Keratinocyte (primary cell): ENCODE data around the gene GSAP. TPM values are rescaled to one million over a fixed set of nuclear protein-coding genes. Genes with fewer than 3 reads are reported as not detected.

Experiments
- DNase-seq: peaks from one replicate; pipeline ENCODE4 v3.0.0-alpha.2; 2011; ENCODE audit warnings: low read depth, missing footprints, low spot score
- FAIRE-seq: peaks from 2 replicates; lab custom pipeline; 2011; peaks lifted over from hg19 to GRCh38; lab: Jason Lieb, UNC
- H2AFZ ChIP-seq: 2 replicates; pipeline ENCODE4 v1.6.0; 2012; ENCODE audit warnings: low read length, control low read depth, inconsistent platforms; ENCODE audit not compliant: control insufficient read depth
- H3K27ac ChIP-seq: 2 replicates; pipeline ENCODE4 v1.5.1; 2011; ENCODE audit warnings: low read length; ENCODE audit not compliant: control insufficient read depth, insufficient read depth
- H3K27me3 ChIP-seq: 3 replicates; pipeline ENCODE4 v1.6.0; 2011; ENCODE audit warnings: low read length; ENCODE audit not compliant: control insufficient read depth, insufficient read depth; ENCODE audit errors: extremely low read depth
- H3K36me3 ChIP-seq, 2 experiments: 2 replicates in 1 of 2; 3 replicates in 1 of 2; pipeline ENCODE4 v1.5.1; 2011; ENCODE audit warnings: low read length in 2 of 2, mild to moderate bottlenecking in 1 of 2; ENCODE audit not compliant: control insufficient read depth in 2 of 2, insufficient read depth in 2 of 2; ENCODE audit errors: extremely low read depth in 1 of 2
- H3K4me1 ChIP-seq: 3 replicates; pipeline ENCODE4 v1.5.1; 2011; ENCODE audit warnings: low read length; ENCODE audit not compliant: control insufficient read depth, insufficient read depth; ENCODE audit errors: extremely low read depth
- H3K4me2 ChIP-seq: 3 replicates; pipeline ENCODE4 v1.6.0; 2011; ENCODE audit warnings: low read depth, low read length; ENCODE audit not compliant: control insufficient read depth, insufficient read depth; ENCODE audit errors: extremely low read depth
- H3K4me3 ChIP-seq, 3 experiments: fragments of 200-600 bp in 1 of 3; sonication (generic) in 1 of 3; 2 replicates in 2 of 3; 3 replicates in 1 of 3; pipeline ENCODE4 v1.5.1; 2011 to 2016; ENCODE audit warnings: low read length in 3 of 3, mild to moderate bottlenecking in 3 of 3, control low read depth in 2 of 3, inconsistent platforms in 1 of 3, low read depth in 1 of 3, mixed read lengths in 1 of 3, mixed run types in 1 of 3, moderate library complexity in 1 of 3; ENCODE audit not compliant: control insufficient read depth in 2 of 3, insufficient read depth in 2 of 3; ENCODE audit errors: extremely low read depth in 1 of 3
- H3K79me2 ChIP-seq: 2 replicates; pipeline ENCODE4 v1.6.0; 2012; ENCODE audit warnings: low read length; ENCODE audit not compliant: control insufficient read depth, insufficient read depth
- H3K9ac ChIP-seq: 3 replicates; pipeline ENCODE4 v1.6.0; 2011; ENCODE audit warnings: low read length; ENCODE audit not compliant: control insufficient read depth, insufficient read depth; ENCODE audit errors: extremely low read depth
- H3K9me1 ChIP-seq: 3 replicates; pipeline ENCODE4 v1.6.0; 2011; ENCODE audit warnings: low read length; ENCODE audit not compliant: control insufficient read depth, insufficient read depth; ENCODE audit errors: extremely low read depth
- H3K9me3 ChIP-seq: 2 replicates; pipeline ENCODE4 v1.5.1; 2012; ENCODE audit warnings: low read depth, low read length; ENCODE audit not compliant: control insufficient read depth
- H4K20me1 ChIP-seq: 3 replicates; pipeline ENCODE4 v1.6.0; 2011; ENCODE audit warnings: low read length; ENCODE audit not compliant: control insufficient read depth, insufficient read depth; ENCODE audit errors: extremely low read depth
- EZH2 ChIP-seq: IDR thresholded peaks from one replicate; pipeline ENCODE4 v1.6.1; 2012; ENCODE audit warnings: inconsistent platforms, mild to moderate bottlenecking, low read length, moderate library complexity
- dilution Hi-C: fragments of 300-500 bp; cut with MboI; formaldehyde crosslinking; loops from one replicate; pipeline ENCODE4 v1.7.0; 2020; ENCODE audit warnings: low sequenced_read_pairs; ENCODE audit not compliant: extremely low pct_ligation_motif_present
- polyA plus RNA-seq, 5 experiments: library from polyadenylated mRNA; depleted of rRNA in 3 of 5; stranded (reverse) in 3 of 5; stranded (forward) in 1 of 5; unstranded in 1 of 5; fragments of >200 nt; gene quantifications; 1 replicate in 1 of 5; 2 replicates in 3 of 5; 3 replicates in 1 of 5; pipeline versions ENCODE4 v1.2.1 to v1.2.3, GENCODE V29; 2011 to 2012; ENCODE audit warnings: missing spikeins in 2 of 5, low read depth in 1 of 5, low replicate concordance in 1 of 5
- TF ChIP-seq, protein P1 (sequence below), 3 experiments: IDR thresholded peaks in 1 of 3; conservative IDR thresholded peaks in 1 of 3; optimal IDR thresholded peaks in 1 of 3; 2 replicates in 2 of 3; 3 replicates in 1 of 3; pipeline versions ENCODE3 to v1.5.1; 2011; ENCODE audit warnings: low read length in 3 of 3, mild to moderate bottlenecking in 3 of 3, moderate library complexity in 2 of 3, control low read depth in 1 of 3, inconsistent platforms in 1 of 3; ENCODE audit not compliant: insufficient read depth in 2 of 3; ENCODE audit errors: extremely low read depth in 1 of 3

GSAP gene
- polyA plus RNA-seq, 1 donor (not counting 4 experiments of a cell fraction or from before 2014, with no cell fraction given) = 5.4 TPM

DNA sequence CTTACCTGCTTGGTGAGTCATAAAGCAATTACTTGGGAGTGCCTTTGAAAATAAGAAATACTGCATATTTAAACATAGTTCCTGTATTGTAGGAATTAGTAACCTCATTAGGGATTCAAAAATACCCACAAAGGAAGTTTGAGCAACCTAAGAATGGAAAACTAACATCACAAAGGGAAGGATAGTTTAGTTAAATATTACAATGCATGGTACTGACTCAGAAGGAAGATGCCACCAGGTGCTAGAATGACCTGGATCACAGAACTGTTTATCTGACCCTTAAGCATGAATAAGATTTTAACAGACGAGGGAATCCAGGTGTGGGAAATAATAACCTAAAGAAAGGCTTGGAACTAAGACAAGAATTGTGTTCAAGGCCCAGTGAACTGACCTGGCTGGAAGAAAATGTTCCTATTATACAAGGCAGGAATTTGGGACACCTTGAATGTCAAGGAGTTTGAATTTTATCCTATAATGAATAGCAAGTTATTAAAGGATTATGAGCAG is 106.4 kb downstream of the GSAP start:
- peak overlapping the region; percentile 87 for H3K27ac ChIP-seq

DNA sequence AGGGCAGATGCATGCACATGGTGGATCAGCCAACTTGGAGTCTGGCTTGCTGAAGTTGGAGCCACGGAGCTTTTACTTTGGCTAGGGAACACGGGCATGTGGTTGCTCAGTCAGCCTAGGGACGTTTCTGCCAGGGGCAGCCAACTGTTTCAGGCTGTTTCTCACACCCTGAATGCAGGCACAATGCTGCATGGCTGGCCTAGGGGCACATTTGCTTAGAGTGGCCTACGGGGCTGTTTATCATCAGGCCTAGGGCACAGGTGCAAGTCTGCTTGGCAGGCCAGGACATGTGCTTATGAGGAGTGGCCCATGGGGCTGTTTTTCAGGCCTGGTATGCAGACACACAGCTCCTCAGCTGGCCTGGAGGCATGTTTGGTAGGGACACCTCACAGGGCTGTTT is 107.4 kb downstream of the GSAP start:
- no peaks in the 10 kb centered on the region for H3K9me3 ChIP-seq
- FAIRE-seq = peak; percentile 90
- H3K79me2 ChIP-seq = no peaks in the 10 kb centered on the region
- peak overlapping the region in 2 of 3 experiments; percentile 16 to 28 for H3K4me3 ChIP-seq
- peak overlapping the region; percentile 35 for H2AFZ ChIP-seq
- peak overlapping the region; percentile 87 for H3K27ac ChIP-seq
- no peaks in the 10 kb centered on the region for H3K9me1 ChIP-seq
- TF ChIP-seq EZH2 = no peak
- TF ChIP-seq, protein P1, sequence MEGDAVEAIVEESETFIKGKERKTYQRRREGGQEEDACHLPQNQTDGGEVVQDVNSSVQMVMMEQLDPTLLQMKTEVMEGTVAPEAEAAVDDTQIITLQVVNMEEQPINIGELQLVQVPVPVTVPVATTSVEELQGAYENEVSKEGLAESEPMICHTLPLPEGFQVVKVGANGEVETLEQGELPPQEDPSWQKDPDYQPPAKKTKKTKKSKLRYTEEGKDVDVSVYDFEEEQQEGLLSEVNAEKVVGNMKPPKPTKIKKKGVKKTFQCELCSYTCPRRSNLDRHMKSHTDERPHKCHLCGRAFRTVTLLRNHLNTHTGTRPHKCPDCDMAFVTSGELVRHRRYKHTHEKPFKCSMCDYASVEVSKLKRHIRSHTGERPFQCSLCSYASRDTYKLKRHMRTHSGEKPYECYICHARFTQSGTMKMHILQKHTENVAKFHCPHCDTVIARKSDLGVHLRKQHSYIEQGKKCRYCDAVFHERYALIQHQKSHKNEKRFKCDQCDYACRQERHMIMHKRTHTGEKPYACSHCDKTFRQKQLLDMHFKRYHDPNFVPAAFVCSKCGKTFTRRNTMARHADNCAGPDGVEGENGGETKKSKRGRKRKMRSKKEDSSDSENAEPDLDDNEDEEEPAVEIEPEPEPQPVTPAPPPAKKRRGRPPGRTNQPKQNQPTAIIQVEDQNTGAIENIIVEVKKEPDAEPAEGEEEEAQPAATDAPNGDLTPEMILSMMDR (optimal IDR thresholded peaks at IDR 0.05 in 1 of 3, IDR thresholded peaks at IDR 0.05 in 1 of 3, conservative IDR thresholded peaks at IDR 0.05 in 1 of 3; ENCODE audit: extremely low read depth in 1 of 3, insufficient read depth in 2 of 3, low read length in 3 of 3) = no peak
- peak; percentile 93 for DNase-seq
- peak overlapping the region; percentile 66 for H3K9ac ChIP-seq
- H4K20me1 ChIP-seq = no peaks in the 10 kb centered on the region
- dilution Hi-C loops = no loop called here
- H3K4me1 ChIP-seq = peaks cover 29% of the 10 kb centered on the region
- no peaks in the 10 kb centered on the region for H3K27me3 ChIP-seq
- no peaks in the 10 kb centered on the region for H3K36me3 ChIP-seq
- H3K4me2 ChIP-seq = peak overlapping the region; percentile 62

More for the DNA sequence above, 106.4 kb downstream of the GSAP start:
- no peaks in the 10 kb centered on the region for H3K36me3 ChIP-seq
- no peaks in the 10 kb centered on the region for H3K27me3 ChIP-seq
- peaks cover 29% of the 10 kb centered on the region for H3K4me1 ChIP-seq
- H3K9ac ChIP-seq = no peak overlapping the region
- no peak overlapping the region for H3K4me3 ChIP-seq
- H3K9me1 ChIP-seq = no peaks in the 10 kb centered on the region
- no peaks in the 10 kb centered on the region for H3K79me2 ChIP-seq
- no peak overlapping the region for H3K4me2 ChIP-seq
- H4K20me1 ChIP-seq = no peaks in the 10 kb centered on the region
- FAIRE-seq = peak; percentile 88
- H3K9me3 ChIP-seq = no peaks in the 10 kb centered on the region
- dilution Hi-C loops = no loop called here
- H2AFZ ChIP-seq = no peak overlapping the region
- DNase-seq = no peak
- no peak for TF ChIP-seq EZH2
- TF ChIP-seq, protein P1 (optimal IDR thresholded peaks at IDR 0.05 in 1 of 3, IDR thresholded peaks at IDR 0.05 in 1 of 3, conservative IDR thresholded peaks at IDR 0.05 in 1 of 3; ENCODE audit: extremely low read depth in 1 of 3, insufficient read depth in 2 of 3, low read length in 3 of 3) = no peak
